IMR-90 (cell line): ENCODE data around the gene SUGP2. TPM values are rescaled to one million over a fixed set of nuclear protein-coding genes. Genes with fewer than 3 reads are reported as not detected.

Source experiments
- ATAC-seq: fragments of 200-7000 bp; cut with Tn5 transposase; 2 replicates; pipeline ENCODE4 v1.9.1; 2020; ENCODE audit warnings: low read depth, mild to moderate bottlenecking, moderate library complexity
- BruUV-seq: library from RNA; stranded (reverse); fragments of 400-500 nt; replicated peaks from 2 replicates; lab custom pipeline; 2021; lab: Mats Ljungman, UMichigan
- CTCF ChIA-PET: fragments of 300-600 bp; formaldehyde crosslinking; extraction: SDS; loops from one replicate; lab custom pipeline; 2021; ENCODE audit warnings: antibody characterized with exemption; lab: Yijun Ruan, JAX
- POLR2A ChIA-PET: fragments of 300-600 bp; sonication (Branson Sonifier 250); formaldehyde crosslinking; loops from one replicate; lab custom pipeline; 2022; ENCODE audit warnings: antibody characterized with exemption; ENCODE audit not compliant: unreplicated experiment; lab: Charles Lee
- DNase-seq: peaks from one replicate; pipeline ENCODE4 v3.0.0; 2013
- H2AFZ ChIP-seq: replicated peaks from 2 replicates; pipeline ENCODE3; 2013; ENCODE audit warnings: low read length, mild to moderate bottlenecking; ENCODE audit not compliant: poor library complexity
- H2AK5ac ChIP-seq: 2 replicates; pipeline ENCODE4 v1.6.1; 2013; ENCODE audit warnings: low read depth, low read length, inconsistent platforms
- H2AK9ac ChIP-seq: replicated peaks from 2 replicates; pipeline ENCODE3; 2013; ENCODE audit warnings: mild to moderate bottlenecking, low read depth, low read length, moderate library complexity; ENCODE audit not compliant: poor library complexity
- H2BK120ac ChIP-seq: 2 replicates; pipeline ENCODE4 v1.6.1; 2013; ENCODE audit warnings: low read depth, low read length, inconsistent platforms
- H2BK15ac ChIP-seq: 3 replicates; pipeline ENCODE4 v1.6.1; 2013; ENCODE audit warnings: low read depth, low read length, inconsistent platforms
- H2BK20ac ChIP-seq: 2 replicates; pipeline ENCODE4 v1.6.1; 2013; ENCODE audit warnings: low read depth, mild to moderate bottlenecking, inconsistent platforms, low read length, moderate library complexity
- H2BK5ac ChIP-seq: 2 replicates; pipeline ENCODE4 v1.6.1; 2013; ENCODE audit warnings: mild to moderate bottlenecking, low read depth, low read length, inconsistent platforms; ENCODE audit not compliant: poor library complexity, severe bottlenecking
- H3K14ac ChIP-seq: replicated peaks from 2 replicates; pipeline ENCODE4 v1.6.1; 2013; ENCODE audit warnings: low read depth, low read length, inconsistent platforms
- H3K18ac ChIP-seq: 2 replicates; pipeline ENCODE4 v1.6.1; 2013; ENCODE audit warnings: low read depth, low read length, control low read depth
- H3K23ac ChIP-seq: 2 replicates; pipeline ENCODE4 v1.6.1; 2013; ENCODE audit warnings: low read depth, low read length, inconsistent platforms
- H3K27ac ChIP-seq: 2 replicates; pipeline ENCODE4 v1.5.1; 2013; ENCODE audit warnings: mild to moderate bottlenecking, control low read depth, low read length; ENCODE audit not compliant: insufficient read depth
- H3K27me3 ChIP-seq: 2 replicates; pipeline ENCODE4 v1.6.1; 2013; ENCODE audit warnings: low read length; ENCODE audit not compliant: control insufficient read depth, insufficient read depth
- H3K36me3 ChIP-seq: 2 replicates; pipeline ENCODE4 v1.6.1; 2013; ENCODE audit warnings: low read length, mixed read lengths; ENCODE audit not compliant: control insufficient read depth, insufficient read depth
- H3K4ac ChIP-seq: 2 replicates; pipeline ENCODE4 v1.6.1; 2013; ENCODE audit warnings: low read depth, low read length, inconsistent platforms
- H3K4me1 ChIP-seq: 2 replicates; pipeline ENCODE4 v1.6.1; 2013; ENCODE audit warnings: low read length, mixed read lengths; ENCODE audit not compliant: control insufficient read depth, insufficient read depth
- H3K4me2 ChIP-seq: 2 replicates; pipeline ENCODE4 v1.6.1; 2013; ENCODE audit warnings: low read depth, mild to moderate bottlenecking, control low read depth, low read length, moderate library complexity
- H3K4me3 ChIP-seq: 2 replicates; pipeline ENCODE4 v1.5.1; 2013; ENCODE audit warnings: low read depth, mild to moderate bottlenecking, control low read depth, low read length, moderate library complexity; ENCODE audit not compliant: insufficient read depth
- H3K56ac ChIP-seq: 2 replicates; pipeline ENCODE4 v1.6.1; 2013; ENCODE audit warnings: low read length, inconsistent platforms; ENCODE audit not compliant: insufficient read depth; ENCODE audit errors: extremely low read depth
- H3K79me1 ChIP-seq, 2 experiments: 2 replicates each; pipeline ENCODE4 v1.6.1; 2013; ENCODE audit warnings: low read length in 2 of 2, inconsistent platforms in 1 of 2, low read depth in 1 of 2
- H3K9ac ChIP-seq: 2 replicates; pipeline ENCODE4 v1.6.1; 2013; ENCODE audit warnings: low read depth, low read length, control low read depth
- H3K9me1 ChIP-seq: 2 replicates; pipeline ENCODE4 v1.6.1; 2013; ENCODE audit warnings: low read length, inconsistent platforms; ENCODE audit not compliant: insufficient read depth
- H3K9me3 ChIP-seq: 2 replicates; pipeline ENCODE4 v1.6.1; 2013; ENCODE audit warnings: low read length; ENCODE audit not compliant: control insufficient read depth, insufficient read depth
- H4K20me1 ChIP-seq: 2 replicates; pipeline ENCODE4 v1.6.1; 2013; ENCODE audit warnings: low read length, inconsistent platforms; ENCODE audit not compliant: insufficient read depth
- H4K5ac ChIP-seq: 2 replicates; pipeline ENCODE4 v1.6.1; 2013; ENCODE audit warnings: mild to moderate bottlenecking, low read depth, low read length, control low read depth
- H4K8ac ChIP-seq, 2 experiments: 2 replicates each; pipeline ENCODE4 v1.6.1; 2013; ENCODE audit warnings: low read depth in 2 of 2, low read length in 2 of 2, control low read depth in 1 of 2, inconsistent platforms in 1 of 2
- H4K91ac ChIP-seq: 2 replicates; pipeline ENCODE4 v1.6.1; 2013; ENCODE audit warnings: low read depth, low read length, inconsistent platforms; ENCODE audit not compliant: insufficient read depth
- BHLHE40 ChIP-seq: fragments of 150-350 bp; IDR thresholded peaks from 2 replicates; pipeline ENCODE4 v1.6.1; 2016; ENCODE audit warnings: mild to moderate bottlenecking, low read depth, low read length
- CEBPB ChIP-seq: IDR thresholded peaks from 2 replicates; pipeline ENCODE4 v1.6.1; 2012; ENCODE audit warnings: low read depth, low read length, improper control_type of control experiment
- FOS ChIP-seq: fragments of 150-350 bp; IDR thresholded peaks from 2 replicates; pipeline ENCODE4 v1.6.1; 2016; ENCODE audit warnings: low read depth, low read length
- MAZ ChIP-seq: IDR thresholded peaks from 2 replicates; pipeline ENCODE4 v1.6.1; 2012; ENCODE audit warnings: low read depth, mild to moderate bottlenecking, low read length, improper control_type of control experiment, moderate library complexity, borderline replicate concordance
- RAD21 ChIP-seq: IDR thresholded peaks from 2 replicates; pipeline ENCODE4 v1.6.1; 2012; ENCODE audit warnings: low read length, improper control_type of control experiment
- SMC3 ChIP-seq: fragments of 150-350 bp; IDR thresholded peaks from 2 replicates; pipeline ENCODE4 v1.6.1; 2016; ENCODE audit warnings: low read depth, mild to moderate bottlenecking, antibody characterized with exemption, low read length, moderate library complexity
- WGBS, 2 experiments: methylation state at CpG; one replicate each; pipeline versions ENCODE4 v1.1.5 to v1.1.7; 2013; ENCODE audit warnings: missing lambda C conversion rate in 2 of 2; ENCODE audit not compliant: insufficient read length in 1 of 2; ENCODE audit errors: extremely low coverage in 2 of 2; 5-methylcytosine and 5-hydroxymethylcytosine counted together
- dilution Hi-C: fragments of 300-500 bp; cut with HindIII; formaldehyde crosslinking; loops from one replicate; pipeline ENCODE4 v1.14.3; 2018; ENCODE audit warnings: low sequenced_read_pairs; ENCODE audit not compliant: unreplicated experiment
- in situ Hi-C: fragments of 300-500 bp; cut with MboI; formaldehyde crosslinking; loops from 3 replicates; pipeline ENCODE4 v1.14.3; 2019; ENCODE audit warnings: low sequenced_read_pairs, inconsistent platforms, mixed read lengths
- intact Hi-C: fragments of 100-400 bp; cut with micrococcal nuclease; formaldehyde crosslinking; loops from 2 replicates; pipeline ENCODE4 v1.10.0; 2022
- polyA plus RNA-seq, 3 experiments: library from polyadenylated mRNA; depleted of rRNA; stranded (reverse); fragments of >200 nt; gene quantifications; 2 replicates each; pipeline ENCODE4 v1.2.3, GENCODE V29; 2012; ENCODE audit warnings: low replicate concordance in 1 of 3
- total RNA-seq: library from RNA; depleted of rRNA; stranded (reverse); fragments of >200 nt; gene quantifications from 2 replicates; pipeline ENCODE4 v1.2.3, GENCODE V29; 2012
- TF ChIP-seq, protein P1 (sequence below): conservative IDR thresholded peaks from 2 replicates; pipeline ENCODE4 v1.5.1; 2012; ENCODE audit warnings: mild to moderate bottlenecking, low read depth, low read length, improper control_type of control experiment

The SUGP2 gene
- total and polyA plus RNA-seq, 2 of the 4 experiments (the other 2 are of a cell fraction): 25.8 to 69.2 TPM

DNA sequence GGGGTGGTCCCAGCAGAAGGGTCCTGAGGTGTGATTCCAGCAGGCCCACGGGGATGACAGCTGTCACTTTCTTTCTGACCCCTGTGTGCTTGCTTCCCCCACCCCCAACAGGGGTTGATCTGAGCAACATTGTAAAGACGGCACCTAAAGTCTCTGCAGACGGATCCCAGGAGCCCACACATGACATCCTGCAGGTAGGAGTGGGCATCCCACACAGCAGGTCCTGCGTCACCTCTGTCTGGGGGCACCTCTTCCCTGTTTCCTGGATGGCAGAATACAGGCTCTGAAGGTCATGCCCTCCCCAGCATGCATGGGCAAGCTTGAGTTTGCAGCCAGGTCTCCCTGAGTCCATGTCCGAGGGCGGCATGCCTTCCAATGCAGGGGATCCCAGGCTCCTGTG, 10.6 kb upstream of the SUGP2 start:
- Histone ChIP-seq H3K14ac (no peak overlapping the region), H2AFZ (no peak overlapping the region), H2AK9ac (no peak overlapping the region), H3K36me3 (peaks cover 26% of the 10 kb centered on the region), H4K8ac (no peak overlapping the region), H3K9me3 (no peaks in the 10 kb centered on the region), H3K4me3 (no peak overlapping the region), H3K4me1 (peaks cover 4% of the 10 kb centered on the region; the same call in 1 of the 2 replicates), H3K9ac (no peak overlapping the region), H2AK5ac (no peak overlapping the region), H3K79me1 (peaks cover 35 to 39% of the 10 kb centered on the region in 2 experiments), H3K27me3 (no peaks in the 10 kb centered on the region), H4K5ac (no peak overlapping the region), H3K56ac (no peak overlapping the region), H2BK120ac (no peak overlapping the region), H3K27ac (no peak overlapping the region), H3K9me1 (peaks cover 9% of the 10 kb centered on the region), H3K23ac (no peak overlapping the region), H2BK20ac (no peak overlapping the region), H2BK15ac (no peak overlapping the region), H3K4me2 (no peak overlapping the region), H3K18ac (no peak overlapping the region), H4K91ac (no peak overlapping the region), H2BK5ac (no peak overlapping the region), H3K4ac (no peak overlapping the region), H4K20me1 (peaks cover 11% of the 10 kb centered on the region)
- dilution Hi-C loops (no loop called here), intact Hi-C loops (no loop called here), in situ Hi-C loops (no loop called here)
- WGBS, 2 experiments: 100% methylated on average over 1 of the region's 6 CpGs; no CpG with 5 or more reads in 1 of the 2 experiments
- ChIA-PET POLR2A (no interaction called here), CTCF (no interaction called here)
- no peak for DNase-seq
- TF ChIP-seq BHLHE40 (no peak), RAD21 (no peak), SMC3 (no peak), MAZ (no peak), FOS (no peak), CEBPB (no peak)
- TF ChIP-seq, protein P1, sequence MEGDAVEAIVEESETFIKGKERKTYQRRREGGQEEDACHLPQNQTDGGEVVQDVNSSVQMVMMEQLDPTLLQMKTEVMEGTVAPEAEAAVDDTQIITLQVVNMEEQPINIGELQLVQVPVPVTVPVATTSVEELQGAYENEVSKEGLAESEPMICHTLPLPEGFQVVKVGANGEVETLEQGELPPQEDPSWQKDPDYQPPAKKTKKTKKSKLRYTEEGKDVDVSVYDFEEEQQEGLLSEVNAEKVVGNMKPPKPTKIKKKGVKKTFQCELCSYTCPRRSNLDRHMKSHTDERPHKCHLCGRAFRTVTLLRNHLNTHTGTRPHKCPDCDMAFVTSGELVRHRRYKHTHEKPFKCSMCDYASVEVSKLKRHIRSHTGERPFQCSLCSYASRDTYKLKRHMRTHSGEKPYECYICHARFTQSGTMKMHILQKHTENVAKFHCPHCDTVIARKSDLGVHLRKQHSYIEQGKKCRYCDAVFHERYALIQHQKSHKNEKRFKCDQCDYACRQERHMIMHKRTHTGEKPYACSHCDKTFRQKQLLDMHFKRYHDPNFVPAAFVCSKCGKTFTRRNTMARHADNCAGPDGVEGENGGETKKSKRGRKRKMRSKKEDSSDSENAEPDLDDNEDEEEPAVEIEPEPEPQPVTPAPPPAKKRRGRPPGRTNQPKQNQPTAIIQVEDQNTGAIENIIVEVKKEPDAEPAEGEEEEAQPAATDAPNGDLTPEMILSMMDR: no peak
- no TSS peak for BruUV-seq
- no peak for ATAC-seq
